NCI-H2227 (cell line): ENCODE results near the gene MAGI2.

Experiments
- DNase-seq: peaks from one replicate; lab custom pipeline; 2025; ENCODE audit not compliant: unreplicated experiment; lab: John Stamatoyannopoulos, UW

The MAGI2 gene

DNA sequence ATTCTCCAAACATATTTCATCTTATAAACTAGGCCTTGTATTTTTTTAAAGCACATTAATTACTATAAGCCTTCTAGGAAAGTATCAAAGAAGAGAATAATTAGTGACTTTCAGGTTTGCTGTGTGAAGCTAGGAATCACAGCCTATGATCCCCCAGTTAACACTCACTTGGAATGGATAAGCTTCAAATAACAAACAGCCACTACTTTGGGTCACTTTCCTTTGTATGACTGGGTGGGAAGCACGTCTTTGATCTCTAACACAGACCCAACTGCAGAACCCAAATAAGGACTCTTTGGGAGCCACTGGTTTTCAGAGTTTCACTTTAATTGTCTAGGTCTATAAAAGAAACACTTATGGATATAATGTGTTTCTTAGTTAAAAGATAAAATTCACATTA lies 769.3 kb downstream of the MAGI2 start:
- no peak for DNase-seq

- DNase-seq = no peak
Observed at GRCh38 chr7:78683566-78683965, 769.9 kb downstream of the MAGI2 start.

GRCh38 chr7:78679112-78679876 lies 774.2 kb downstream of the MAGI2 start:
- DNase-seq = no peak

- DNase-seq = no peak
Observed at GRCh38 chr7:78677391-78677790, 776.1 kb downstream of the MAGI2 start.

DNA sequence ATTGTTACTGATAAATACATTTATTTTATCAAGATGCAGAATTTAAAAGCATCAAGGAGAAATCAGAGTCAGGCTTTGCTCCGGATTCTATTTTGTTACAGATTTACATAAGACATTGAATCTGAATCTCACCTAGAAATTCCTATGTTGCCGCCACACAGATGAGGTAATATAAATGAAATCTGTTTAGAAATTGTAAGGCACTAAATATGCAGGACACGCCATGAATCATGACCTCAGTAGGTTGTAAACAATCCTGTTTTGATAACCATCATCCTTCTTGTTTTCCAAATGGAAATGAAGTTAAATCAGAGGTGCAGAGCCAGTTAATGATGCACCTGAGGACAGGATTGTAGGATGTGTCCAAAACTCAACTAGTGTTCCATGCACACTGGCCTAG lies 778.0 kb downstream of the MAGI2 start:
- DNase-seq = no peak

GRCh38 chr7:78673272-78673671 lies 780.2 kb downstream of the MAGI2 start:
- no peak for DNase-seq

DNA sequence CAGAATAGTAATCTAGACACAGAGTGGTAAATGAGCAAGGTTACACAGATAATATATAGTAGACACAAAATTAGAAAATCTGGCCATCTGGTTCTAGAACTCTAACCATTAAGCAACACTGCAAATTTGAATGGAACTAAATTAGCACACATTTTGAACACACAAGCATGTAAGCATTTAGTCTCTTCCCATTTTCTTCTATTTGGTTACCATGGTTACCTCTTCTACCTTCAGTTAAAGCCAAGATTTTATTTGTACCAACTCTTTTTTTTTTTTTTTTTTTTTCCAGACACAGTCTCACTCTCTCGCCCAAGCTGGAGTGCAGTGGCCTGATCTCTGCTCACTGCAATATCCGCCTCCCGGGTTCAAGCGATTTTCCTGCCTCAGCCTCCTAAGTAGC lies 790.5 kb downstream of the MAGI2 start:
- no peak for DNase-seq

DNA sequence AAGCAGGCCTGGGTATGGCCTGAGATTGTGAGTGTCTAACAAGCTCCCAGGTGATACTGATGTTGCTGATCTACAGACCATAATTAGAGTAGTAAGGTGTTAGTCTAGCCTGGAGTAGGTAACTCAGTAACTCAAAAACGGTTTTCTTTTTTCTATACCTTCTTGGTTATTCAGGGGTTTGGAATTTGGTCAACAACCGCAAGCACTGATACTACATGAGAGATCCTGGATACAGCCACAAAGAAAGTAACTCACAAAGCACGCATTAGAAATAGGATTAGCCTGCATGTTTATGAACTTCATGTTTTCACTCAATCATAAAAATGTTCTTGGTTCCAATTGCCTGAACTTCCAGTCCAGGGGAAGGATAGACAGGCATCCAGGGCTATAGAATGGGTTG lies 803.5 kb downstream of the MAGI2 start:
- no peak for DNase-seq

GRCh38 chr7:78649236-78649635 lies 804.2 kb downstream of the MAGI2 start:
- no peak for DNase-seq

DNA sequence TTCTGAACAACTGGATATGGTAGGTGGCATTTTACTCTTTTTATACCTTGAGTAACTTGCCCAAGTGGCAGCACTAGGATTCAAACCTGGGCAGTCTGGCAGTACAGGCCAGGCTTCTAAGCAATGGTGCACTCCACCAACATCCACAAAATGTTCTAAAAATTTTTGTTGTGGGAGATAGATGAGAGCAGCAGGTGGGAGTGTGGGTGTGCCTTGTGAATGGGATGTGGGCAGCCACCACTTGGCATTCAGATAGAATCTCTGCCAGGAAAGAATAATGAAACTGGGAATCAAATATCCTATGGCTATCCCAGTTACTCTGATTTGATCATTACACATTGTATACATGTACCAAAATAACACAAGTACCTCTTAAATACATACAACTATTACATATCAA lies 810.7 kb downstream of the MAGI2 start:
- no peak for DNase-seq

- DNase-seq = no peak
Observed at GRCh38 chr7:78638364-78638763, 815.1 kb downstream of the MAGI2 start.

- no peak for DNase-seq
Observed at GRCh38 chr7:78636727-78637126, 816.7 kb downstream of the MAGI2 start.

DNA sequence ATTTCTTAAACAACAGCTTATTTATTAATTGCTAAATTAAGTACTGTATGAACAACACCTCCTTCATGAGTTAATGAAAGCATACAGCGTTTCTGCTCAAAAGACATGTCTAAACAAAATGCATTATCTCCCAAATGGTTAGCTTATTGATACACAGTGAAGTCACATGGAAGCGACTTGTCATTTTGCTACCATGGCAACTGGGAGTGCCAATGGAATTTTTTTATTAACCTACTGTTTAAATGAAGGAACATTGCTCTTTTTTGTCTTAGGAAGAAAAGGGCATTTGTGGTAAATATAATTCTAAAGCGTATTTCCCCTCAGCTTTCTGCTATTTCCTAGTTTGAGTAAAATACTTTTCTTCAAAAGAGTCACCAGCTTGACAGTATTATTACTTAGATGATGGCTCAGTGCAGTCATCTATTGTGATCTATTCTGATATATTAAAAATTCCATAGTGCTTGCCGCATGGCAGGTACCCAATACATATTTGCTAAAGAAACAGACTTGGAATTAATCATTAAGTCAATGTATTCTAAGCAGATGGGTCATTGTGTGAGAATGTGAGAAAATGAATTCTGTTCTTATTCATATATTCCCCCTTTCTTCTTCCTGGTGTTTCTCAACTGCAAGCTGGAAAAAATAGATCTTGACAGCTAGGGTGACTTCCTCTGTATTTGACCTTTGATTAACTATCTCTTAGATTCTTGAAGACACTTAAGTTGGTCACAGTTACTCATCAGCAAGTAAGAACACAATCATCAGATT lies 818.3 kb downstream of the MAGI2 start:
- DNase-seq = no peak

DNA sequence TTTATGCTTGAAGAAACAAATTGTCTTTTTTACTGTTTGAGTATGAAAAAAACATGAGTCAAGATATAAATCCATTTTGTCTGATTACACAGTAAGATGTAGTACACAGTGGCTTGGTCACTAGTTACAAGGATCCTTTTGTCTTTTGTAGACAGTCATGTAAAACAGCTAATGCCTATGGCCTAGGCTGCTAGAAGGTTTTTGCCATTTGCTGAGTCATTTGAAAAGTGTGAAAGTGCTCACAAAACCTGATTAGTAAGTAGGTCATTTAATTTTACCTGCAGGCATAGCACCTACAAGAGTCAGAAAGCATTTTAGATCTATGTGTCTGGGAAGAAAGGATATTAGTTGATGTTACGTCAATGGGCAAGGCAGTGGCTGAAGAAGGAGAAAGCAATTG lies 819.4 kb downstream of the MAGI2 start:
- DNase-seq = no peak

GRCh38 chr7:78620920-78621319 lies 832.5 kb downstream of the MAGI2 start:
- DNase-seq = no peak

GRCh38 chr7:78616539-78616938 lies 836.9 kb downstream of the MAGI2 start:
- no peak for DNase-seq

- no peak for DNase-seq
Observed at GRCh38 chr7:78609281-78609680, 844.2 kb downstream of the MAGI2 start.

DNA sequence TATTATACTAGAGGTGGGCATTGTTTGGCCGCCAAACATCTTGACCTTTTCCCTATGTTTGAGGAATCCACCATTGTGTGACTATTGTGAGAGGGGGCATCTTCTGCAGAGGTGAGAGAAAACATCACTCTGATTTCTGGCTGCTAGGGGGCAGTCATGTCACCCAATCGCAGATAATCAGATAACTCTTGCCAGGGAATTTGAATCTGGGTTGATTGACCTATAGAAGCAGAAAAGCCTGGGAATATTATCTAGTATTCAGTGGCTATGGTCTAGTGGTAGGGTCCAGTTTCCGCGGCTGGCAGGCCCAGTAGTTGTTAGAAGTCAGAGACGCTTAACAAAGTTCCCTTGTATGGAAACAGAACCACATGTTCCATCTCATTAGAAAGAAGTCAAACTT lies 846.4 kb downstream of the MAGI2 start:
- no peak for DNase-seq

GRCh38 chr7:78605119-78605518 lies 848.3 kb downstream of the MAGI2 start:
- DNase-seq = no peak

- no peak for DNase-seq
Observed at GRCh38 chr7:78601728-78602127, 851.7 kb downstream of the MAGI2 start.

DNA sequence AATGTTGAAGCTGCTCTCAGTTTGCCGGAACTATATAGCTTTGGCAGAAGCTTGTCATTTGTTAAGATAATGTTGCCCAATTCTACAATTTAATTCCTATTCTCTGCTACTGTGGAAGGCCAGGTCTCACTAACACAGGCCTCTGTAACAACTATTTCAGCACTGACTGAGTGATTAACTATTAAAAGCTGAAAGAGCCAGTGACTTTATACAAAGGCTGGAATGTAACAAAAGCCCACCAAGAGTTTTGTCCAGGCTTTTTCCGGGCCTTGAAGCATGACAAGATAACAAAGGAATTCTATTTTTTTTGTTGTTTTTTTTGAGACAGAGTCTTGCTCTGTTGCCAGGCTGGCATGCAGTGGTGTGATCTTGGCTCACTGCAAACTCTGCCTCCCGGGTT lies 859.3 kb downstream of the MAGI2 start:
- no peak for DNase-seq

- DNase-seq = no peak
Observed at GRCh38 chr7:78588393-78588792, 865.1 kb downstream of the MAGI2 start.
